Effector CD8-positive, alpha-beta T cell (primary cell): Measurements from ENCODE around the gene PABPN1L.
A peak's percentile ranks its signal among the peaks of the same experiment; 100 is the strongest.

Experiments
- DNase-seq: peaks from one replicate; lab custom pipeline; 2025; lab: John Stamatoyannopoulos, UW

The PABPN1L gene

DNA sequence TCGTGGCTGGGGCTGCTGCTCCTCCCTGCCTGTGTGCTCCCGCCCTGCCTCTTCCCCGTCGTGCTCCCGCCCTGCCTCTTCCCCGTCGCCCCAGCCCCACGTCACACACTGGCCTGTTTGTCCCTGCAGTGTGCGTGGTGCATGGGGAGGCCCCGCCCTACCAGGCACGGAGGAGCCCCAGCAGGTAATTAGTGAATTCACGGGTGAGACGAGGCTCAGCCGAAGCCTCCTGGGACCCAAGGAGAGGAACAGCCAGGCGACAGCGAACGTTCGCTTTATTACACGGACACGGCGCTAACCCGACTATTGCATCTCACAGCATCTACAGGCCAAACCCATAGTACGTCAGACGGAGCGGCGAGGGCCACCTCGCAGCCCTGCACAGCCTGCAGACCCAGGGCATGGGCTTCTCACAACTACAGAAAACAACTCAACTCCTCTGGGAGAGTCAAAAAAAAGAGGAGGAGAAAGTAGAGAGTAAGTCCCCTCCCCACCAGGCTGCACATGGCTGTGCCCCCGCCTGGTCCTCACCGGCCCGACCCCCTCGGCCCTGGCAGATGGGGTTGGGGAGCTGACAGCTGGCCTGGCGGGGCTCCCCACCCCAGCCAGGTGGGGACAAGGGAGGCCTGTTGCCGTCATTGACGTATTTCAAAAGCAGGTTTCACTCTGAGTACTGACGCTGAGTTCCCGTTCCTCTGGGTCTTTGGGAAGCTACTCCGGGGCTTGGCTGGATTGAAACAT is 4.3 kb upstream of the PABPN1L start:
- no peak for DNase-seq

DNA sequence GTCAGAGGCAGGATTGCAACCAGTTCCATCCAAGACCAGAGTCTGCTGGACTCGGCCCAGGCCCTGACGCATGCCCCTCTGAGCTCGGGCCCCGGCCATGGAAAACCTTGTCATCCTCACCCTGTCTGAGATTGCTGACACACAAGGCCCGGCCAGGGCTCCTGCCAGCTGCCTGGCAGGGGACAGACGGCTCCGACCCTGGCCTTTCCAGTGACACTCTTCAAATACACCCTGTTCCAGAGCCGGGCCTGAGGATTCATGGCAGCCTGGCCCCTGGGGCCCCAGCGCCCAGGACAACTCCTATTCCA is 3.2 kb upstream of the PABPN1L start:
- DNase-seq: no peak

DNA sequence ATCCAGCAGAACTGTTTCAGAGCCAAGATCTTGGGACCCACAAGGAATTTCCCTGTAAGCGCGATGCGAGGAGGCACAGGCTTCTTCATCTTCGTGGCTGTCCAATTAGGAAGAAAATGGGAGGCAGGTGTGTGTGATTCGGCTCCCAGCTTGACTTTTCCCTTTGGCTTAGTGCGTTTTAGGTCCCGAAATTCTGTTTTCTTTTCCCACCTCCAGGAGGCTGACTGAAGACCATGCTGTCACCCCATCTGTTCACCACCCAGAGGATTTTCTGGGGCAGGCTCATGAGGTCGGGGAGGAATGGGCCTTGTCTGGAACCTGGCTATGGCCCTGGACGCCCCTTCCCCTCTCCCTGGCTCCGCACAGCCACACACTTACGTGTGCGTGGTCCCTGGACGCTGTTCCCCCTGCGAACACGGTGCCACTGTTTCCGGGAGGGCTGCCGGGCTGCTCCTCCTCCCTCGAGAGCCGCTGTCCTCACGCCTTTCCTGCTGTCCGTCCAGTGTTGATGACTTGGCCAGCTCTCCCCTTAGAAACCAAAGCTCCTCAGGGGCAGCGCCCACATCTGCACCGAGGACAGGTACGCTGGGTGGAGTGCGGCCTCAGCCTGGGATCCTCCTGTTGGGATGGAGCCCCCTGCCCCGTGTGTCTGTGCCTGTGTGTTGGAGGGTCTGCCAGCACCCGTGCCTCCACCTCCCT is 2.7 kb upstream of the PABPN1L start:
- no peak for DNase-seq

DNA sequence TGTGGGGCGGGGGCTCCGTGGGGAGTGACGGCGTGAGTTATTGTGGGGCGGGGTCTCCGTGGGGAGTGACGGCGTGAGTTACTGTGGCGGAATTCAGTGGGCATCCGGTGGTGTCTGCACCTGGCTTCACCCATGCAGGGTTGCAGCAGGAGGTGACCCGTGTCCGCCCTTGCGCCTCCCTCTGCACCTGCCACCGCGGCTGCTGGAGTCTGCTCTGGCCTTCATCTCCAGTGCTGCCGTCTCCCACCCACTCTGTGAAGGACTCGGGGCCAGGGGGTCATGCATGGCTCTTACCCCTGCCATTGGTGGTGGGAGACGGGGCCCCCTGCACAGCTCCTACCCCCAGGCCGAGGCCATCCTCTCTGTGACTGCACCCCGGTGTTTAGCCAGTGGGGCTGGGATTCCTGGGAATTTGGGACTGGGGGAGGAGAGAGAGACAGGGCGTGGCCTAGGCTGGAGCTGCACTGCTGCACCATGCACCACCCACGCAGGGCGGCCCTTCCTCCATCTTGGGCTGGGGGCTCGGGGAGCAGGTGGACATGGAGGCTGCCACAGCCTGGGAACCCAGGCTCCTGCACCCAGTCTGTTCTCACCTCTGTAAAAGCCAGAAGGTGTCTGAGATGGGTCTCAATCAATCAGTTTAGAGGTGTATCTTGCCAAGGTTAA is 1.3 kb upstream of the PABPN1L start:
- DNase-seq: no peak

DNA sequence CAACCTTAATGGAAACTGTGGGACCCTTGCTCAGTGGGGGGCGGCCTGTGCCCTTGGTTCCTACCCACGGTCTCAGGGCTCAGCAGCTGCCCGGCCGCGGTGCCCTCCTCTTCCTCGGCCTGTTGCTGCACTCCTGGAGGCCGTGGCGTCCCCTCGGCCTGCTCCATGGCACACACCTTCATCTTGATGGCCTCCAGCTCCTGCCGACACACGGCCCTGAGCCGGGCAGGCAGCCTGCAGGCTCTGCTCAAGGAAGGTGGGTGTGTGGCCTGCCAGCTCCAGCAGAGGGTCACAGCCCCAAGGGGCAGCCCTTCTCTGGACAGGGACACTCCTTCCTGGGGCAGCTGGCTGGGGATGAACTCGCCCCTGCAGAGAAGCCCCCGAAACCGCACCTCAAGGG is 718 bp downstream of the PABPN1L start:
- DNase-seq: no peak

DNA sequence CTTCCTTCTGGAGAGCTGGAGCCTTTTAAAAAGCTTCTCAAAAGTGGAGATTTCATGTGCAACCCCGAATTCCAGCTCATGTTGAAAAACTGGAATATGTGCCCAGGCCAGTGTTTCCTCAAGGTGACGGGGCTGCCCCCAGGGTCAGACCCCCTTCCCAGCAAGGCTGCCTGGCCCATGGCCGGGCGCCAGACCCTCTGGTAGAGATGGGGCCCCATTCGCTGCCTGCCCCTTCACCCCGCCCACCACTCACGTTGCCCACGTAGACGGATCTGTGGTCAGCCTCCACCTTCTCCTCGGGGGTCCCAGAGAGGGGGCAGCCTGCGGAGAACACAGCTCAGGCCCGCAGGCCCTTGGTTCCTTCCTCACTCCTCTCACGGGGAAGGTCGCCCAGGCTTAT is 1.1 kb downstream of the PABPN1L start:
- no peak for DNase-seq

DNA sequence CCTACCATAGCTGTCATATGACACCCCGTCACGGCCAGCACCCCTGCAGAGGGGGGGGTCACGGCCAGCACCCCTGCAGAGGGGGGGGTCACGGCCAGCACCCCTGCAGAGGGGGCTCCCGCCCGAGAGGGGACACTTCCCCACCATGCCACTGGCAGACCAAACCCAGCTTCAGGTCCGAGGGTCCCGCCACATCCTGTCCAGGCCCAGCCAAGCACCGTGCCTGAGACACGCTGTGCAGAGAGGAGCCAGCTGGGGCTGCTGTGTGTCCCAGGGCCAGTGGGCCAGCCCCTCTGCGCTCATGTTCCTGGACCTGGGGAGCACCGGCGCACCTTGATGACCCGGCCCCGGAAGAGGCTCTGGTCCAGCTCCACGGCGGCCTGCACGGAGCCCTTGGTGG is 1.9 kb downstream of the PABPN1L start:
- no peak for DNase-seq

DNA sequence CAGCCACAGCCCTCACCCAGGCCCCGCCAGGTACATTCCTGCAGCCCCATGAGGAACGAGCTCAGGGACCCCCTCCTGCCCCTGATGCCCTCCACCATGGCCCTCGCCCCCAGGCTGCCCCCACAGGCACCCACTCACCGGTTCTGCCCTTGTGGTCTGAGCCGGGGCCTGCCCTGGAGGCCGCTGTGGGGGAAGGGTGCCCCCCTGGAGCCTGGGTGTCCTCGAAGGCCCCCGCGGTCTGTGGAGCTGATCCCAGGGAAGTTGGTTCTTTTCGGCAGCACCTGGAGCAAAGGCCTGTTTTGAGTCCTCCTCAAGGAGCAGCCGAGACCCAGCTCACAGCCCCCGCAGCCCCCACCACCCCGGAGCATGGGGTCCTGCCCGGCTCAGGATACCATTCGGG is 2.4 kb downstream of the PABPN1L start:
- DNase-seq: no peak

DNA sequence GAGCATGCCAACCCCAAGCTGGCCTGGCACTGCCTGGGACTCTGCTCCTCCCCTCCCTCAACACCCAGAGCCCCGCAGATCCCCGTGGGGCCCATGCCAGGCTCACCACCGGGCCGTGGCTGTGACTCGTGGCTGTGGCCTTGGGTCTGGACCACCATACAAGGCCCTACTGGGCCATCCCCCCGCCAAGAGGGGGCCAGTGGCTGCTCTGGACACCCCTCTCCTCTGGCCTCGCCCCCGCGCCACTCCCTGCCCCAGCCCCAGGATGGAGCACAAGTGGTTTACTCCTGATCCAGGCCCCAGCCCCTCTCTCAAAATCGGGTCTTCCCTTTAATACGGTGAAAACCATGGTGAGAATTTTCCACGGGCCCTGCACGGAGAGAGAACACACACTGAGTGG is 3.0 kb downstream of the PABPN1L start:
- no peak for DNase-seq

DNA sequence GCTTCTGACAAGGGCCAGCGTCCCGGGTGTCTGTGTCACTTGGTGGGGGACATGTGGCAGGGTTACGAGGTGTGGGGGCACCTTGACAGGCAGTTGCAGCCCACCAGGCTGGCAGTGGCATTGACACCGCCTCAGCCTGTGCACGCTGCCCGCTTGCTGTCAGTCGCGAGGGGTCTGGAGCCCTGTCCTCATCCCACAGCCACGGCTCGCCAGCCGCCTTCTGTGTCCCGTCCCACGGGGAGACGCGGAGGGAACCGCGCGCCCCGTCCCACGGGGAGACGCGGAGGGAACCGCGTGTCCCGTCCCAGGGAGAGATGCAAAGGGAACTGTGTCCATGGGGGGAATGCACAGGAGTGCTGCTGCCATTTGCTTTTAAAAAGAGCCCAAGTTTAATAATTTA is 3.5 kb downstream of the PABPN1L start:
- DNase-seq: no peak

DNA sequence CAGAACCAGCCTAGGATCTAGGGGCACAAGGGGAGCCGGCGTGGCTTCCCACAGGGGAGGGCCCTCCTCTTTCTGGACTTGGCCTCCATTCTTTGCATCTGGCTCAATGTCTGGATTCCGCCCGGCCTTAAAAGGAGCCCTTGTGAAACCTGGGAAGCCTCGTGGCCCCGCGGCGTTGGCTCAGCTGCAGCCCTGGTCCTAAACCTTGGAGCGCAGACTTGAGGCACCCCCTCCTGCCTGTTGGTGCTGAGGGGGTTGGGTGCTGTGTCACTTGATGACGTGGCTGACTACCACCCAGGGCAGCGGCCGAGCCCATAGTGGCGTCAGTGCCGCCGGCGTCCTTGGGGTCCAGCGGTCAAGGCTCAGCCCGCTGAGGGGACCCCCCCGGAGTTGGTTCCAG is 5.1 kb downstream of the PABPN1L start:
- DNase-seq: no peak

DNA sequence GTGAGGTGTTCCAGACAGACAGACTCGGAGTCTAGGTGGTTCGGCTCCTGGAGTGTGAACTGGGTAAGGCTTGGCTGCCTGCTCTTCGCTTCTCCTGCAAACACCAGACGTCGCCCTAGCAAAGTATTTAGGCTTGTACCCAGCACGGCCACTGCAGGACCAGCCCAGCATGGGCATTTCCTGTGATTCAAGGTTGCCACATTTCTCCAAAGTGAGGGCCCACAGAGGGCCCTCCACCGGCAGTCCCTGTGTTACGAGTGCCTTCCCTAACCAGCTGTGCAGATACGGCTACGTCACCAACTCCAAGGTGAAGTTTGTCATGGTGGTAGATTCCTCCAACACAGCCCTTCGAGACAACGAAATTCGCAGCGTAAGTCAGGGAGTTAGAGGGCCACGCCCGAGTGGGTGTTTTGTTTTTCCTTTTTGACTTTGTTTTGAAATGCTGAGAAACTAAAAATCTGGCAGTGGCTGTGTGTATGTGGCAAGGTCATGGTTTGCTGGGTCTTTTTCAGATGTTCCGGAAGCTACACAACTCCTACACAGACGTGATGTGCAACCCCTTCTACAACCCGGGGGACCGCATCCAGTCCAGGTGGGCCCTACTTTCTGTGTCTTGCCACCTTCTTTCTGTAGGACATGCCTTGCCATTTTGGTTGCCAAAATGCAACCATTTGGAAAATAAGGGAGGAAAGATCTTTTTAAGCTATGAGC is 6.9 kb downstream of the PABPN1L start:
- no peak for DNase-seq

DNA sequence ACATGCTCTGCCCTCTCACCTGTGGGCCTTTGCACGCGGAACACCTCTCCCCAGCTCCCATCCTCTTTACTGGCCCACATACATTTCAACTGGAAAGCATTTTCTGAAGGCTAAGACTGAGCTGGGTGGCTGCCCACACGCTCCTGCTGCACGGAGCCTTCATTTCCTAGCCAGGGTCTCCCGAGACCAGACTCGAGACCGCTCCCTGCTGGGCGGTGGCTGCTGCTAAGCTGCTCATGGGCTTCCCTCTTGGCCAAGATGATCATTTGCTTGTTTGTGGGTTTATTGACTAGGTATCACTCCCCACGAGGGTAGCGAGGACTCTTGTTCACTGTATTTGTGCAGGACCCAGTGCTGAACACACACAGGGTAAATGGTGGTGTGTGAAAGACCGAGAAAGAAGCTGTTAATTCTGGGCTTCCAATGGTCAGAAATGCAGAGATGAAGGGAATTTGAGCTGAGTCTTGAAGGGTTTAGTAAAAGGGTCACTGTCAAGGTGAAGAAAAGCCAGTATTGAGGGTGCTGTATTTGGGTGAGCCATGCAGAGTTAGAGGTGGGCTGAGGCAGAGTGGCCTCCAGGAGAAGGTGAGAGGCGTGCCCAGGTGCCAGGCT is 8.6 kb downstream of the PABPN1L start:
- DNase-seq: peak; percentile 45

DNA sequence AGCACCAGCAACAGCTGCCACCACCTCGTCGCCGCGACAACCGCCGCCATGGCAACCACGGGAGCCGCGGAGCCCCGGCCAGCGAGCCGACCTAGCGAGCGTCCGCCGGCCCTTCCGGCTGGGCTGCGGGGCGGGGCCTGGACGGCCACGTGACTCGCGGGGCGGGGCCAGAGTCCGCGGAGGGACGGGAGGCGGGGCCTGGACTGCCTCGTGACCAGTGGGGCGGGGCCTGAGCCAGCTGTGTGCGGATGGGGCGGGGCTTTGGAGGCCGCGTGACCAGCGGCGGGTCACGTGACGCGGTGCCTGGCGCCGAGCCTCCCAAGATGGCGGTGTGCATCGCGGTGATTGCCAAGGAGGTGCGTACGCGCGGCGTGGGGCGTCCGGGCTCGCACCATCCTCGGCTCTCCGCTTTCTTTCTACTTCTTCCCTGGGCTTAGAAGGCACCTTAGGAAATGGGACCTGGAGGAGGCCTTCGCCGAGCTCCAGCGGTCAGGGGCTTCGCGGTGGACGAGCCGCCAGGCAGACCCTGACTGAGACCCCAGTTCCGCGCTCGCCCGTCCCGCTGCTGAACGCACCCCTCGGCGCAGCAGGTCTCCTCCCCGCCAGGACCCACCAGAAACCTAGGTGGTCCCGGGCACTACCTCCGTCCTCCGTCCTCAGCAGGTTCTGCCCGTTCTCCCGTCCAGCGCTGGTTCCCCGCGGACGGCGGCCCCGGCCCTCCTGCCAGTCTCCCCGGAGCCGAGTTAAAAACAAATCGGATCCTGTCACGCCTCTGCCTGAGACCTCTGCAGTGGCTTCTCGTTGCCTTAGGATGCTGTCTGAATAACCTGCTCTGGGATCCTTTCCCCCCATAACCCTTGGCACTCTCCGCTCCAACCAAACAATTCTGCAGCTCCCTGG is 9.4 kb downstream of the PABPN1L start, which contains the start of the genes GALNS and TRAPPC2L:
GALNS (minus strand) TSS at position 120 of the 900 bp plus-strand sequence; CDS start at position 50, 70 bp downstream.
TRAPPC2L (plus strand) TSS at position 300 of the 900 bp plus-strand sequence; CDS start at position 324, 24 bp downstream.
- peak; percentile 98 for DNase-seq

DNA sequence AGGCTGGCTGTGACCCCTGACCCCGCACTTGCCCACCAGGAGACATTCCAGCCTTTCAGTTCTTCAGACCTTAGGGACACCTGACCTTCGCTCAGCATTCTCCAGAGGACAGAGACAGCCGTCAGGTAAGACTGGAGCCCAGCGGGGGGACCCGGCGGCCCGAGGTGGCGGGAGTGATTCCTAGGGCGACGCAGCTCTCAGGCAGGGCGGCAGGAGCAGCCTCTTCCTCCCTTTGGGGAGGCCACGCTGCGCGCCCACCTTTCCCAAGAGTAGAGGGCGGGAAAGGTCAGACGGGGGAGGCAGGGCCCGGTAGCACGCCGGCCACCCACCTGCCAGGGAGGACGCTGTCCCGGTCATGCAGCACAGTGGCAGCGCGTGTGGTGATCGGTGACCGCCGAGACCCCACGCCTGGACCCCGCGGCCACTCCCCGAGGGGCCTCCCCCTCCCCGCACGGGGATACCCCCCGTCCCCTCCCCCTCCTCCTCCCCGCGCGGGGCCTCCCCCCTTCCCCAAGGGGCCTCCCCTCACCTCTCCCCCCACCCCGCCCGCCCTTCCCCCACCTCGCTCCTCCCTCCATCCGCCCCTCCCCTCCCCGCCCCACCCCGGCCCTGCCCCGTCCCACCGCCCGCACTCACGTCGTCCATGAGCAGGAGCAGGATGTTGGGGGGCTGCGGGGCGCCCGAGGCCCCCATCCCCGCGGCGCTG is 10.2 kb downstream of the PABPN1L start:
- DNase-seq: peak; percentile 29

DNA sequence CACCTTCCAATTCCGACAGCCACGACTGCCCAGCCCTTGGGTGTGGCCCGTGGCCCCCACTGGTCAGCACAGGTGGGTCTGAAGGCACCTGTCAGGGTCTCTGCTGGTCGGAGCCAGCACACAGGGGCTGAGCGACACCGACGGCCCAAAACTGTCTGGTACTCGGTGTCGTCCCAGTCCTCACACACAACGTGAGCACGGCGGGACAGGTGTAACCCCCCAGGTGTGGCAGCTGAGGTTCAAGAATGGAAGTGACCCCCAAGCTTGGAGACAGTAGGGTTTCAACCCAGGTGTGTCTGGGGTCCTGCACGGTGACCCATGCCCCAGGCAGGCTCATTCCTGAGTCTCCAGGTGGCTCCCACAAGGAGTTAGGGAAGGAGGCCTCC is 10.7 kb downstream of the PABPN1L start:
- peak; percentile 4 for DNase-seq

DNA sequence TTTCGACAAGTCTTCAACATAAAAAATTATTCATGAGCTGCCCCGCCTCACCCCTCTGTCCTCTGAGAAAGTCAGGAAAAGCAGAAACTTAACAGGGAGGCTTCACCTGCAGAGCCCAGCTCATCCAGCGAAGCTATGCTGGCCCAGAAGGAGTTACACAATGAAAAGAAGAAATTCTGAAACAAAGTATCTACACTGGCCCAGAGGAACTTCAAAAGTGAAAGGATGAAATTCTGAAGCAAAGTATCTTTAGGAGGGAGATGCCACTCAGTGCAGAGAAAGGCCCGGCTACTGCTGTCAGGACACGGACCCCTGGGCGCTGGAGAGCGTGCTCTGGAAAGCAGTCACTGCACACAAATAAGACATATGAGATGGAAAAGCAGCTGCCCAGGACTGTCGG is 11.3 kb downstream of the PABPN1L start:
- DNase-seq: no peak

DNA sequence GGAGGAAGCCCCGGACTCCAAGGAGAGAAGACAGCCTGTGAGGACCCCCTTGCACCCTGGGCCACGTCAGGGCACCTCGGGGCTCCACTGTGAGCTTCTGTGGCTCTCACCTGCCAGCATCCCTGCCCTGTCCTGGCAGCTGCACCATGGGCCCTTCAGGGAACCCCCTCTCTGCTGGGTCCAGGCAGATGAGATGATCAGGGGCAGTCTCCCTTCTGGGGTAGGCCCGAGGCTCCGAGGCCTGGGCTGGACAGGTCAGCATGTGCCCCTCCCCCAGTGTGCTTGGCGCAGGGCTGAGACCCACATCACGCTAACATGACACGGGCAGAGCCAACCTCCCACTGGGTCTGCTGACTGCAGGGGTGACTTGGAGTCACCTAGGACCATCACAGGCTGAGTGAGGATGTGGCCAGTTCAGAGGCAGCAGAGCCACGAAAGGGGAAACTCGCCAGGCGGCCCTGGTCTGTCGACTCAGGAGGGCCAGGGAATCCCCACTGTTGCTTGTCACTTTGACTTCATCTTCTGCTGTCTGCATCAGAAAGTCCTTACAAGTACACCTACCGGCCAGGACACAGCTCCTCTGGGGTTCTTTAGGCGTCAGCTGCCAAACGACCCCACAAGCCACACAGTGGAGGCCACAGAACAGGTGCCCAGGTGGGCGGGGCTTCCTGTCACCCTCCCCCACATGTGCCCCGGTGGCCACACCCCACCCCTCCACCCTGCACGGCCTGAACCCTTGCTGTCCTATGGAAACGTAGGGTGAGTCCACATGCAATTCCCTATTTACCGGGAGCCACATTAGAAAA is 12.0 kb downstream of the PABPN1L start:
- DNase-seq: peak; percentile 29

DNA sequence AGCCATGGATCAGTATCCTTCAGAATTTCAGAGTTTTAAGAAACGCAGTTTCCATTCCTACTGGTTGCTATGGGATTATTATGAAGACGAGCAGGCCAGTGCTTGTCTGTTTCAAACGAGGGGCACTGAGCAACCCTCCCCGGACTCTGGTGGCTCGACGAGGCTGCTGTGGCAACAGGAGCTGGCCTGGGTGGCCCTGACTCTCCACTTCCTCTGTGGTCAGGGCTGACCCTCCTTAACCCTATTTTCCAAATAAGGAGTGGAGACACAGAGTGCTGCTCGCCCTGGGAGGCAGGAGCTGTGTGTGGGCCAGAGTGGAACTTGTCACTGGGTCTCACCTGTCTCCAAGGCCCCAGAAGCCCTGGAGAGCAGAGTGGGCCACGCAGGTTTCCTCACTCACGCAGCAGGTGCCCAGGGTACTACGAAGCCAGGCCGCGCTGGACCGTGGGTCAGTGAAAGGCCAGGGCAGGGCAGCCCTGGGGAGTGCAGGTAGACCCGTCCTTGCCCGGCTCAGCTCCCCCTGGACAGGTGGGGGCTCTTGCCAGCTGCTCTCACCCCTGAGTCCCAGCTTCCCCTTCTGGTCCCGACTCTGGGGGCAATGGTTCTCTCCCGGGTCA is 13.0 kb downstream of the PABPN1L start:
- no peak for DNase-seq
